A673 (cell line): ENCODE measurements around the gene LTN1.
"Not testable (repeated sequence)": the region's sequence is repeated elsewhere in the genome, so short reads cannot be mapped to it uniquely, and the experiment has no call there.

Source experiments
- CTCF ChIP-seq: fragments of 300-800, 200-600 bp; sonication (generic); conservative IDR thresholded peaks from 2 replicates; pipeline ENCODE4 v1.5.1; 2017; ENCODE audit warnings: low read depth, mild to moderate bottlenecking, antibody characterized with exemption, low read length, moderate library complexity, mixed read lengths
- EZH2 ChIP-seq: fragments of 200-600 bp; sonication (generic); IDR thresholded peaks from 2 replicates; pipeline ENCODE4 v1.6.1; 2017; ENCODE audit warnings: borderline replicate concordance, low read depth, mild to moderate bottlenecking, mixed read lengths, antibody characterized with exemption, low read length; ENCODE audit not compliant: poor library complexity, severe bottlenecking

GRCh38 chr21:29011236-29011635 lies 18.6 kb upstream of the LTN1 start:
- not testable (repeated sequence) for TF ChIP-seq CTCF, EZH2
